GM19455 (cell line): Measurements from ENCODE around the gene PLEKHA1.

Source experiments
- ATAC-seq: cut with Tn5 transposase; IDR thresholded peaks from one replicate; pipeline ENCODE4 v1.9.1; 2021; ENCODE audit not compliant: unreplicated experiment

The PLEKHA1 gene

DNA sequence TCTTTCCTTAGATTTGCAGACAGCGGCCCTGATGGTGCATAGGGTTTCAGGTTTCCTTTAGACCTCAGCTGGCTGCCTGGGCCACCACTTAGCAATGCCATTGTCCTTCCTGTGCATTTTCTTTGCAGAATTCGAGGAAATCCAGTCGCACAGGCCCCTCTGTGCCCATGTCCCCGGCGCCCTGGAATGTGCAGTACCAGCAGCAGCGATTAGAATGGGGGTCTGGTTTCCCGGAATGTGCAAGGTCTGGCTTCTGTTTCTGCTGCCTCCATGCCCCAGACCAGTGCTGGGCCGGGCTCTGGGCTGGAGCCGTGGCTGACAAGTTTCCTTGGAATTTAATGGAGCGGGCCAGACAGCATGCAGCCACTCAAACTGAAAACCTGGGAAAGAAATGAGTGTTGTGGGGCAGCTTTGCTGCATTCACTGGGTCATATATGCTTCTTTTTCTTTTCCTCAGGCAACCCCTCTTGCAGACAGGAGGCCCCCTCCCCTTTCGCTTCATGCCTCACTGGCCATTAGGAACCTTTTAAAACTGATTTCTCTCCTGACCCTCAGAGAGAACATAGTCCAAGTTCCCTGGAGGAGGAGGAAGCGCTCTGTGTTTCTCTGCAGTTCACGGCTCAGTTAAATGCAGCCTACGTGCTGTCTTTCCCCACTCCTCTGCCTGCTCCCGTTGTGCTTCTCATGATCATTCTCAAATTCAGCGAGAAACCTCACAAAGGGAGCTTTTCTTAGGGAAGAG, 101.3 kb downstream of the PLEKHA1 start:
- no peak for ATAC-seq

DNA sequence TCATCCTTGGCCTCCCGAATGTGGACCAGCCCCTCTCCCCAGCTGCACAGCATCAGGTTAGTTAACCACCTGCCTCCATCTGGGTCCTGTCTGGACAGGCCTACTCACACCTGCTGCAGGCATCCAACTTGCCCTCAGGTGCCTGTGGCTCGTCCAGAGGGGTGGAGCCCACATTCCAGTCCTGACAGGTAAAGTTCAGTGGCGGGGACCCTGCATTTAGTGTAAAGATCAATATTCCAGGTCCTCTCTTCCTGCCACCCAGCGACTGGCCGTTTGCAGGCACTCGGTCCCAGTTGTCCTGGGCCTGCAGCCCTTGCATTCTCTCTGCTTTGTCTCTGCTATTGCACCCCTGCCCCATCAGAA, 101.8 kb downstream of the PLEKHA1 start:
- ATAC-seq = no peak

DNA sequence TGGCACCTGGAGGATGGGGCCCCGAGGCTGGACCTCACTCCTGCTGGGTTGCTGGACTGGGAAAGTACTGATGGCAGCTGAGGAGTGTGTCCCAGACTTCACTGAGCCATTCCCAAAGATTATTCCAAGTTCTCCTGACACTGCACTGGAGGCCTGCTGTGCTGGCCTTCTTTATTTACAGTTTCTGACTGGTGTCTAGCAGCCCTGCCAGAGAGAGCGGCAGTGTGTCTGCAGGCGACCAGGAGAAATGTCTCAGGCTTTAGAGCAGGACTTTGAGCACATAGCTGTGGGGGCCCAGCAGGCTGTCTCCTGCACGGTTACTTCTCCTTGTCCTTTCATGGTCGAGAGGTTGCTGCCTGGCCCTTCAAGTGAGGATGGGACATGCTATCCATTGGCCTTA, 102.9 kb downstream of the PLEKHA1 start:
- no peak for ATAC-seq

DNA sequence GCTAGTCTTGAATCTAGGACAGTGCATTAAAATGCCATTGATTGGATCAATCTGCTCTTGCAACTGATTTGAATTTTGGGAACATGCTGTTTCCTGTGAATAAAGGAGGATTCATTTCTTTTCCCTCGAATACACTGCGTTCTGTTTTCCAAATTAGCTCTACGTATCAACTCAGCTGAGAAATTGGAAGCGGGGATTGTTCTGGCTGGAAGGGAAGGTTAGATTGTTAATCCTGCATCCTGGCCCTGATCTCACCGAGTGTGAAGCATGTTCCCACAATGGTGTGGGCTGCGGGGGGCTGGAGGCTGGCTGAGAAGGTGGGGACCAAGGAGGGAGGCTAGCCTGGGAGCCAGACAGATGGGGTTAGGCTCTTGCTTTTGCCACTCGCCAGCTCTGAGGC, 104.5 kb downstream of the PLEKHA1 start:
- ATAC-seq = no peak

DNA sequence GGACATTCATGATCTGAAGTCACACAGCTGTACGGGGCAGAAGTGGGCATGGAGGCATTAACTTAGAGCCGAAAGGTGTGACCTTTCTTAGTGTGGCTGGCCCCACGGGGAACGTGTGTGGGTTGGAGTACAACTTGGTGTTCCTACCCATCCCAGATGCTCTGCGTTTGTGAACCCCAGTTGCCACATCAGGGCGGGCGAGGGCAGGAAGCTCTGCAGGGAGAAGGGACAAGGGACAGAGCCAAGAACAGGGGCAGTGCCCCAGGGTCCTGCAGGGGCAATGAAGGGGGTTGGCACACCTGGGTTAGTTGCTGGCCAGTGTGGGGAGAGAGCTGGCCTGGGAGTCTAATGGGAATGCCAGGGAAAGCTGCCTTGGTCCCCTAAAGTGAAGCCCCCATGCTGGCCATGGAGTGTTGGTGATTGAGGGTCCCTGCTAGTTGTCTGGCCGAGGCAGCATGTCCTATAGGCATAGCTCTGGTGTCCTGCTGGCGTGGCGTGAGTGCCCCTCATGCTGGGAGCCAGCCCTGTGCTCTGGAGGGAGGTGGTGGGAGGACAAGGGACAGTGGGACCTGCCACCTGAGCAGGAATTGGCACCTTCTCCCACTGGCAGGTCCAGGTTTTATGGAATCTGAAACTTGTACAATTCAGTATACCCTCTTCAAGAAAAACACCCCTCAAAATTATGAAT, 105.8 kb downstream of the PLEKHA1 start:
- no peak for ATAC-seq

DNA sequence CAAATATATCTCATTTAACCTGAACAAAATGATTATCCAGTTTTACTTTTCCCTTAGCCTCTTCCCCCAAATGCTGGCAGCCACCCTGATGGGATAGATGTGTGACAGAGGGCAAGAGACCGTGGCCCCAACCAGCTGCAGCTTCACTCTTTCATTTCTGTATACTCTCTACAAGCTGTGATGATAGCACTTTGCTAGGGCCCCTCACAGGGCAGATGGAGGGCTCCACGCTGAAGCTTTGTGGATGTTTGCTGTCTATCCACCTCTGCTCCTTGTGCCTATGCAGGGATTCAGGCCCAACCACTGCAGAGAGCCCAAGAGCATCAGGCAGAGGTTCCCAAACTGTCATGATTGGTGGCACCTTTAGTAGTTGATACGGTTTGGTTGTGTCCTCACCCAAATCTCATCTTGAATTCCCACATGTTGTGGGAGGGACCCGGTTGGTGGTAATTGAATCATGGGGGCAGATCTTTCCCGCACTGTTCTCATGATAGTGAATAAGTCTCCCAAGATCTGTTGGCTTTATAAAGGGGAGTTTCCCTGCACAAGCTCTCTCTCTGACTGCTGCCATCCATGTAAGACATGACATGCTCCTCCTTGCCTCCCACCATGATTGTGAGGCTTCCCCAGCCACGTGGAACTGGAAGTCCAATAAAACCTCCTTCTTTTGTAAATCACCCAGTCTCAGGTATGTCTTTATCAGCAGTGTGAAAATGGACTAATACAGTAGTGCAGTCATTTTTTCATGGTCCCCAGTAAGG, 107.0 kb downstream of the PLEKHA1 start:
- no peak for ATAC-seq
